Left colon (tissue), 2 donors: ENCODE results near the gene RHCE. TPM values are rescaled to one million over a fixed set of nuclear protein-coding genes. Genes with fewer than 3 reads are reported as not detected.
"Not testable (repeated sequence)": the region's sequence is repeated elsewhere in the genome, so short reads cannot be mapped to it uniquely, and the experiment has no call there.

Experiments
- ATAC-seq: fragments of 200-7000 bp; cut with Tn5 transposase; one replicate; pipeline ENCODE4 v1.9.1; 2020; ENCODE audit warnings: mild to moderate bottlenecking, moderate library complexity
- DNase-seq, 2 donors: peaks; one replicate each; pipeline ENCODE4 v3.0.0-alpha.2; 2020
- intact Hi-C, 2 donors: fragments of 100-400 bp; cut with DNase I in 1 of 2; cut with micrococcal nuclease in 1 of 2; formaldehyde crosslinking; loops; one replicate each; pipeline versions ENCODE4 v1.11.2 to v1.14.0; 2022; cut with DNase I, micrococcal nuclease
- total RNA-seq, 2 donors: library from RNA; stranded (reverse); fragmentation: NEBNext Ultra II Directional; extraction: Animal tissue kit (Norgen Biotek cat#: 25700); gene quantifications; one replicate each; pipeline ENCODE4 v1.2.1, GENCODE V29; 2021
- donor health status: DM: no; HTN: no; CAD: no.
- donor health status: DM: yes; HTN: yes; CAD: no.

Gene RHCE
- total RNA-seq, 2 donors from 2014 or later = 0.31 TPM; not detected in 1

DNA sequence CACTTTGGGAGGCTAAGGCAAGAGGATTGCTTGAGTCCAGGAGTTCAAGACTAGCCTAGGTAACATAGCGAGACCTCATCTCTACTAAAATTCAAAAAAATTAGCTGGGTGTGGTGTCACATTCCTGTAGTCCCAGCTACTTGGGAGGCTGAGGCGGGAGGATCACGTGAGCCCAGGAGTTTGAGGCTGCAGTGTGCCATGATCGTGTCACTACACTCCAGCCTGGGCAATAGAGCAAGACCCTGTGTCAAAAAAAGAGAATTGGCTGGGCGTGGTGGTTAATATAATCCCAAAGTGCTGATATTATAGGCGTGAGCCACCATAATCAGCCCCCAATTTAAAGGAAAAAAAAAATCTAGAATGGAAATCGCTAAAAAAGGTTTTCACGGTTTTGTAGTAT lies 17.0 kb upstream of the RHCE start:
- ATAC-seq = no peak
- intact Hi-C loops = no loop called here
- no peak for DNase-seq

DNA sequence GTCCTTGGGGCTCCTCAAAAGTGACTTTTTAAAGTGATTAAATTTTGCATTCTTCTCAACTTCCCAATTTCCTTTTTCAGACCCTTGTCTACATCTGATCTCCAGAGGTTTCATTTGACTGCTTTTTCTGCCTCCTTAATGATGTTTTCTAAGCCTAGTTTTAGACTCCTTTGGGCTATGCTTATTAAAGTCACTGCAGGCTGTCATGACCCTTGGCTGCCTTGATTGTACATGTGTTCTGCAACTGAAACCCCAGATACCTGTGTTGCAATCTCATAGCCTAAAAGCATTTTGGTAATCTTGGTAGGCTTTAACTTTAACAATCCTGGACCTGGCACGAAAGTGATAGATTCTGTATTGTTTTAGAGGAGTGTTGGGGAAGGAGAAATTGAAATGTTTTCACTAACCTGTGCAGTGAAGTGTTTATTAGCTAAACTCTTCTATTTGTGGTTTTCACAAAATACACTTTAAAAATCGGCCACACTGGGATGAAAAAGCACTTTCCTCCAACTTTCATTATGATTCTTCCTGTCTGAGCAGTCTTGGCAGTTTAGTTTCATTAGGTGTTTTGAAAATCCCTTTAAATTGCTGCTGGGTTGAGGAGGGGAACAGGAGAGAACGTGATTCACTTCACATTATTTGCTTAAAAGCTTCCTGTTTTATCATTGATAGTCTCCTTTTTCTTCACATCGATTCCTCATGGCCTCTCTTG lies 14.9 kb upstream of the RHCE start:
- DNase-seq = no peak
- ATAC-seq = no peak
- intact Hi-C loops = no loop called here

DNA sequence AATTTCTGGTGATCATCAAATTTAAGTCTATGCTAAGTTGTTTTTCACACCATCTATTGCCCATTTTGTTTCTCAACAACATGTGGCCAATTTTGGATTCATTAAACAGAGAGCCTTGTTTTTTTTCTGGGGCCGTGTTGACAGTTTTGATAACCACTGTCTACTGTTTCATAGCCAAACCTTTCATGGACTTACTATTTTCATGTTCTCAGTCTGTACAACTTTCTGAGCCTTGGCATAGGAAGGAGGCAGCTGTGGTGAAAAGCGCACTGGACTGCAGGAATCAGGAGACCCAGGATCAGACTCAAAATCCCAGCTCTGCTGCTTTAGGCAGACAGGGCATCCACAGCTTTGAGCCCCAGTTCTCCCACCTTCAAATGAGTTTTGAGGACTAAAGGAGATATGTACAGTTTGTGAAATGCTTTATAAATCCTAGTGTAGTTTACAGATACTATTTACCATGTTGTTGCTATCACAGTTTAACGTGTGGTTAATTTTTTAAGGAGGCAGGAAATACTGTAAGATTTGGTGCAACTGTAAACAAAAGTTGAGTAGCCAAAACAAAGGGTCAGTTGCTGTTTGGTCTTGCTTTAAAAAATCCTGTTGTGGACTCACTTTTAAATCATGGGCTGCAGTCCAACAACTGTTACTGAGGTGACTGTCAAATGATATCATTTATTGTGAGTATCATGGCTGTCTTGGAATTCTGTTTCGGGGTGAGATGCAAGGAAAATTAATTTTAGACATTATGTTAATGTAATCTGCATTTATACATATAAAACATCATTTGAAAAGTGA lies 13.0 kb upstream of the RHCE start:
- intact Hi-C loops = no loop called here
- ATAC-seq = no peak

DNA sequence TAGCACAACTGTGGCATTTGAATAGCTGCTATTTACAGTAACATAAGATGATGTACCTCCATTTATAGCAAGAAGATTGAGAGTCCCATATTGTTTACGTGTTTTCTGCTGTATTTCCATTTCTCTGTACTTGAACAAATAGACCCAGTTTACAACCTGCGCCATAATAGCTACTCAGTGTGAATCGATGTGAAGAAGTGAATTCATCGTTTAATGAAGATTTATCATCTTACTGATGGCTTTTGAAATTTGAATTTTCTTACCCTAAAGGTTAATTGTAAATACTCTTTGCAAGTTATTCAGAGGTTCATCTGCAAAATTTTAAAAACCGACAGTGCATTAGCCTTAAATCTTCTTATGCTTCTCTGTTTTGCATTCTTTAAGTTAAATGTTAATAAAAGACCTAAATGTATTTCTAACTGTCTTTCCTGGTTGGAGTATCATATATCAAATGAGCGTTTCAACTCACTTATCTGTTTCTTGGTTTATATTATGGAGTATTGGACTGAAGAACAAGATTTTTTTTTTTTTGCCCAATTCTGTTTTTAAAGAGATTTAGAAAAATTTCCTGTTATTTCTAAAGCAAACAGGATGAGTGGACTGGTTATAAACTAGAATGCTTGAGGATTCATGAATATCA lies 12.2 kb upstream of the RHCE start:
- DNase-seq = no peak
- no peak for ATAC-seq
- intact Hi-C loops = no loop called here

More for the DNA sequence above, 13.0 kb upstream of the RHCE start:
- no peak for DNase-seq

DNA sequence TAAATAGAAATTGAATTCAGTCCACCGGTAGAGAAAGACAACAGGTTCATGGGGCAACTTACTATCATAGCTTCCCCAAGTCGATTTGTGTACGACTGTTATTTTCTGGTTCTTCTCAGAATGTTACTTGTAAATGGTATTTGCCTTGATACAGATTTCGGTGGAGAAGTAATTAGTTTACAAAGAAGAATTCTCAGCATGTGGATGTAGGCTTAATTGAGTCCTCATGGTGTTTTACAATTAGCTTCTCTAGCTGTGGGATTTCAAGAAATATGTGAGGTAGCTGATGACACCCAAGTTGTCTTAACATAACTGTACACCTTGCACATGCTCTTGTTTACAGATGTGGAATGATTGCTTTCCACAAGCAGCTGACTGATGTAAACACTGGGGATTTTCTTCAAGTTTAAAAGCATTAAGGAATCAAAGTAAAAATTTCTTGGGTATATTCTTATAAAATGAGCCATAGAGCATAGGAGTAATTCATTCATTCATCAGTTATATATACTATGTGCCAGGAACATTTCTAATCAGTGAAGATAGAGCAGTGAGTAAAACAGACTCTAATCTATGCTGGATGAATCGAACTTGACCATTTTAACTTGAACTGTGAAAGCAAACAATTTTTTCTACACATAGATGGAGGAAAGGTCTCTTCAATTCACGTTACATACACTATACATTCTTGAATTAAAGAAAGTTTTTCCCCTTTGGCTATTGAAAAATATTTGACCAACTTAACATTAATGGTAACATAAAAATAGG lies 11.5 kb upstream of the RHCE start:
- intact Hi-C loops = no loop called here
- ATAC-seq (no peak), DNase-seq (no peak)

DNA sequence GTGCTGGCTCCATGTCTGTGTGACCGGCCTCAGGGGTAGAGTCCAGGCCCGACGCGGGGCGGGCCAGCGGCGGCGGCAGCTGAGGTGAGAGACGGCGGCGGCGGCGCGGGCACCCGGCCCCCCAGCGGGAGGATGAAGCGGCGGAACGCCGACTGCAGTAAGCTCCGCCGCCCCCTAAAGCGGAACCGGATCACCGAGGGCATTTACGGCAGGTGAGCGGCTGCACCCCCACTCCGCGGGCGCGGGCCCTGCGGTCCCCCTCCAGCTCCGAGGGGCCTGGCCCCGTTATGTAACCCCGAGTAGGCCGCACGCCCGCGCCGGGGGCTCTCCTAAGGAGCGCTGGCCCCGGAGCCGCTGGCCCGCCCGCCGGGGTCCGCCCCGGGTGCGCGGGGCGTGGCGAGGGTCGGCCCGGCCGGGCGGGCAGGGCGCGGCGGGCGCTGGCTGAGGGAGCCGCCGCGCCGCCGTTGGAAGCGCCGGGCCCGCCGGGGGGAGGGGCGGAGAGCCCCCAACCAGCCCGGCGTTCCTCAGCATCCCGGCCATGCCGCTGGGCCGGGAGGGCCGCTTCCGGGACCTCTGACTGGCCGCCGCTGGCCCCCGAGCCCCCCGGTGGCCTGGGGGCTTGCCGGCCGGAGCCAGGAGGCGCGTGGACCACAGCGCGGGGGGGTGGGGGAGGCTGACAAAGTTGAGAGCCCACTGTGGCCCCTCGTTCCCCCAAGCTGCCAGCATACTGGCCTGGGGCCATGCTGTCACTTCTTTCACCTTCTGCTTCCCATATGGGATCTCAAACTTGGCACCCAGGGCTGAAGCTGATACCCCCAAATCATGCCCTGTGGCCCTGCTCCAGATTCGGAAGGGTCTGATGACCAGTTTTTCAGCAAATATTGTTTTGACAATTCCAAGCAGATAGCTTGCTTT lies 10.6 kb upstream of the RHCE start:
- peak; percentile 30 for ATAC-seq
- DNase-seq = peak in 1 of 2 donors; percentile 49
- intact Hi-C loops = no loop called here

DNA sequence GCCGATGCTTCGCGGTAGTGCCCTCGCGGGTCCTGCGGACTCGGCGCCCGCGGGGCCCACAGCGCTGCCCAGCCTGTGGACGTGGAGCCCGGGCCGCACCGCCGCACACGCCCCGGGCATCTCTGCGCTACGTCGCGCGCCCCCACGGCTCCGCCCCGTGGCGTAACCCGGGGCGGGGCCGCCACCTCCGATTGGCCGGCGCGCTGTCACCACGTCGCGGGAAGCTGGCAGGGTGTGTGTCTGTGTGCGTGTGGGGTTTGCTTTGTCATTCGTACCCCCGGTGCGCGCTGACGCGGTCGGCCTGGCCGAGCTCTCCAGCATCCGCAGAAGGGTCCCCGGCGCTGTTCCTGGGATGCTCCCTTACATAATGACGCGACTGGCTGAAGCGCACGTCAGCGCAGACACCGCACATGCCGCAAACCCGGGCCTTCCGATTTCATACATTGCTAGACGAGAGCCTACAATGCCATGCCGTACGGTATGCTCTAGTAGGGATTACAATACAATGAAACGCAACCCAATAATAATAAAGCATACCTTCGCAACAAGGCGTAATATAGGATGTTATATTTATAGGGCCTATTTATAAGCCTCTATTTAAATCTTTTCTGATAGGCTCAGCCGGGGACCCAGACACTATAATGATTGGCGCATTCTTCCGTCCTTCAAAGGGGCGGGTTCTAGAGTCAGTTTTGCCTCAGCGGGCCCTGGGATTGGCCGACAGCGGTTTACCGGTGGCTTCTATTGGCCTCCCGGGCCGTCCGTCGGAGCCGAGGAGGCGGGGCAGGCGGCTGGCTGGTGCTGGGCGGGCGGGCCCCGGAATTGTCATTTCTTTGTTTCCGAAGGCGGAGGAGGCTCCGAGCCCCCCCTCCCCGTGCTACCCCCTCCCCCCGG lies 9.7 kb upstream of the RHCE start, which contains the start of gene MACO1:
TSS of gene MACO1 (plus strand) at position 825 of the 894 bp plus-strand sequence. CDS start 202 bp downstream, outside the sequence.
- ATAC-seq (peak; percentile 88), DNase-seq (peak; percentile 96)
- intact Hi-C loops = no loop called here

DNA sequence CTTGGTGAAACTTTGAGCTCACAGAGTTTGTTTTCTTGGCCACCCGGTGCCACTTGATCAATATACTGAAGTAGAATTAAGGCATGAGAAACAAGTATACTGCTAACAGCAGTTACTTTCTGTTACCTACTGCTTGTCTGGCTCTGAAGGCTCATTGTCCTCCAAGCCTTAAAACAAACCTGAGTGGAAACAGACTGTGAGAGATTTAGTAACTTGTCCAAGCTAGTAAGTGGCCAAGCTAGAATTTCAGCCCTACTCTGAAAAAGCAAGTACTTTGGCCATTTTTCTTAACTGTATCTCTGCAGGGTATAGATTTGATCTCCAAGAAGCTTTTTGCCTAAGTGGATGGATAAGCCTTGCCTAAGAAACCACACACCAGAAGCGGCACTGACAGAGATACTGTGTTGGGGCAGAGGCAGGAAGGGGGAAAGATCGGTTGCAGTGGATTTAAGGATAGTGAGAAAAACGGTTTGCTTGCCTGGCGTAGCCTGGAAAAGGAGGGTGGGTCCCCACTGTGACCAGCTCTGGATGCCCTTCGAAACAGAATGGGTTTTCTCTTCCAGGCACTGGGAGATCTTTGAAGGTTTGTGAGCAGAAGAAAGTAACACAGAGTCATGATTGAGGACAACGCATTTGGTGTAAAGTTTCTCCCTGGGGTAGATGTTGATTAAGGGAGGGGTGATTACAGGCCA lies 8.0 kb upstream of the RHCE start:
- ATAC-seq (no peak), DNase-seq (no peak)
- intact Hi-C loops = no loop called here

DNA sequence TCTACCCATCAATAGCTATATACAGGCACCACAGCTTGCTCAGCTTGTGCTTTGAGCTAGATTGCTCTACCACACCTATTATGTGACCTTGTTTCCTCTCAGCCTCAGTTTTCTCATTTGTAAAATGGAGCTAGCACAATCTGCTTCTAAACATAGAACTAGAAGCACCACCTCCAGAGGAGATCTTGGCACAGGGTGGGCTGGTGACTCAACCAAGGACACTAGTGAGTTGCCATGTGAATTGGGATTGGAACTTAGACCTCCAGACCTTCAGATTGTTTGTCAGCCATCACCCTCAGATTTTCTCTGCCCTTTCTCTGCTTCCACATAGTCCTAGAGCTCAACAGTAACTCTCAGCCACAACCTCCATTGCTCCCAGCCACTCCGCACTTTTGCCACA lies 7.1 kb upstream of the RHCE start:
- DNase-seq (no peak), ATAC-seq (no peak)
- intact Hi-C loops = no loop called here

DNA sequence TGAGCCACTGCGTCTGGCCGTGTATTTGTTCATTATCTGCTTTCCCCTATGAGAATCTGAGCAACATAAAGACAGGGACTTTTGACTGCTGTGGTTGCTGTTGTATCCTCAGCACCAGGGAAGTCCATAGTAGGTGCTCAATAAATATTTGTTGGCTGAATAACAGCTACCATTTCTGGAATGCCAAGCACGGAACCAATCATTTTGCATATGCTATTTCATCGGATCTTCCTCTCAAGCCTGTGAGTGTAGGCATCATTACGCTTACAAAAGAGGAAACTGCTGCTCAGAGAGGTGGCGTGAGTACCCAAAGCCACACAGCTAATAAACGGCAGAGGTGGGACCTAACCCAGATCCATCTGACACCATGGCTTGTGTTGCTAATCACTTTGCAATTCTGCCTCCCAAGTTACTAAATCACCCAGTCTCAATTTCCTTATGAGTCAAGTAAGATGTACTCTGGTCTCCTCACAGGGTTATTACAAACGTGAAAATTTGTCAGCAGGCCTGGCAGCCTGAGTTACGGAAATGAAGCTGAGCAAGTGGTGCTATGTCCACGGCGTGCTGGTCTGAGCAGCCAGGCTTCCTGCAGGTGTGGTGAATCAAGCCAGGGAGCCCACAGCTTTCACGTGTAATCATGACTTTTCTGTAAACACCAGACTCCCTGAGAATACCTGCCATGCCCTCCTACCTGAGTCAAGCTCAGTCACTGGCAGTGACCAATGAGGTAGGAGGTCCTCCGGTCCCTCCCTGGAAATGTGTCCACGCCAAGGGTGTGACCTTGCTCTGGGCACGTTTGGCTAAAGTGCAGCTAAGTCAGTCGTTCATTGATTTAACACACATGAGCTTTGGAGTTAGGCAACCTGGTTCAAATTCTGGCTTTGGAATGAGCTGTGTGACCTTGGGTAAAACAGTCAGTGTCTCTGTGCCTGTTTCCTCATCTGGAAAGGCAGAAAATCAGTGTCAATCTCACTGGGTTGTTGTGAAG lies 4.8 kb upstream of the RHCE start:
- intact Hi-C loops = no loop called here
- DNase-seq (peak; percentile 43 to 77), ATAC-seq (peak; percentile 65)

DNA sequence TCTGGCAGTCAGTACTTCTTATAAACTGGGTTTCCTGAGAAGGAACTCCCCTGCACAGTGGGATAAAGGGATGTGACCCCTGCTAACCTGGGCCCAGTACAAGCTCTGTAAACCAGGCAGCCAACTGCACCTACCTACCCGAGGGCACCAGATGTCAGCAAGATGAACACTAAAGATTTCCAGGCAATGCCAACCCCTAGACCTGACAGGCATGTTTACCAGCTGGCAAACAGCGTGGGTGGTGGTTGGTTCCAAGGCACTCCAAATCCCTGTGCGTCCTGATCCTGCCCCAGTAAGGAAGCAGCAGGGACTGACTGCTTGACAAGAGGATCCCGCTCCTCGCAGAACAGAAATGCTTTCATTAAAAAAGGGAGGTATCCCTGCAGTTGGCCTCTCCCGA lies 2.6 kb upstream of the RHCE start:
- DNase-seq, ATAC-seq, intact Hi-C loops: not testable (repeated sequence)

DNA sequence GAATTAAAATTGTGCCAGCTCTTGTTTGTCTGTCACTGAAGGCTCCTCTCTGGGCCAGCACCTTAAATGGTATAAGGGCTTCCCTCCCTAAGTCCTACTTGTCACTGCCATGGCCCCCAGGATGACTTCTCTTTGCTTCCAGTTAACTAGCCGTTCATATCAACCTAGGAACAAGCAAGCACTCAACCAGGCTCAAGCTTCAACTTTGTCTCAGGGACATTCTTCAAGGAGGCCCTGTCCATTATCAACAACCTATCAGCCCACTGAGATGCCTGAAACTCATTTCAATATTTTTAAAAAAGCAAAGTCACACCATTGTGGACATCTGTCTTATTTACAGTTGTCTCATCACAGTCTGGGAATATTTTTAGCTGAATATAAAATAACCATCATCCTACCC lies 1.3 kb downstream of the RHCE start:
- intact Hi-C loops, ATAC-seq: not testable (repeated sequence)

DNA sequence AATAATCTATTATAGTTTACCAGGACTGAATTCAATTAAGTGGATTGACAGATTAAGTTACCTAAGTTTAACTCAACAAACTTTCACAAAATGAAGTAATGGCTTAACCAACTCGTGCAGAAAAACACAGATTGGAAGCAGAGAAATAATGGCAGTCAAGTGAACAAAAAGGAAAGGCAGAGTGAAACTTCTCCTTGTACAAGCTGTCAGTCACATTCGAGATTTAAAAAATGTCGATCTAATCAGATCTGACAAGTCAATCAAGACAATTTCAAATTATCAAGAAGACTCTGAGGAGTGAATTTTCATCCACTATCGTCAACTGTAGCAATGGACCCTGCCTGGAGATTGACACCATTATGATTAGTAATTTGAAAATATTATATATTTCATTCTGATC lies 3.3 kb downstream of the RHCE start:
- ATAC-seq, intact Hi-C loops, DNase-seq: not testable (repeated sequence)

More for the DNA sequence above, 1.3 kb downstream of the RHCE start:
- not testable (repeated sequence) for DNase-seq

DNA sequence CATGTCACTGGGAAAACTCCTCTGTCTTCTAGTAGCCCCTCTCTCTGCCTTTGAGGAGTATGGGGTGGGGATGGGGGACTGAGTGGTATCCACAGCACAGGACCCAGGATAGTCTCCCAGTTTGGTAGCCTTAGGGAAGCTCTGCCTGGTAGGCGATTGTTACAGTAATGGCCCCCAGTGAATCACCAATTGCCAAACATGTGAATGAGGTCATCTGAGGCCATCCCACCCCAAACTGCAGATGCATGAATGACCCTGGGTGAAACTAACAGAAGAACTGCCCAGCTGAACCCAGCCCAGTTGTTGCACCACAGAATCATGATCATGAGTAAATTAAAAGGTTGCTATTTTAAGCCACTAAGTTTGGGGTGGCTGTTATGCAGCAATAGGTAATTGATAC lies 6.0 kb downstream of the RHCE start:
- not testable (repeated sequence) for ATAC-seq

DNA sequence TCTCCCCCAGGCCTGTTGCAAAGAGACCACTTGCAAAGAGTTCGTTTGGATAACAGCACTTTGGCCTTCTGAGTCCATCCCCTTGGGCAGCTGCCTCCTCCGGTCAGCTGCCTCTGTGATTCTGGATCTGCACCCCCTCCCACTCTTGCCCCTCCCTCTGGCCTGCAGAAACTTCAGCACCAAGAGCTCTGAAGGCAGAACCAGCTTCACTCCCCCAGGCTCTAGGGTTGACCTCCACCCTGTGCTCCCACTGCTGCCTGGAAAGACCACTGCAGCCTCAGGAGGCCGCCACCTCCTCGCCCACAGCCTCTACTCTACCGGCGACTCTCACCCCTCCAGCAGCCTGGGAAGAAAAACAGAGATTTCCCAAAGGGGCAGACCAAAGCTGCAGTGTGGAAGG lies 6.5 kb downstream of the RHCE start:
- intact Hi-C loops, DNase-seq, ATAC-seq: not testable (repeated sequence)

More for the DNA sequence above, 6.0 kb downstream of the RHCE start:
- intact Hi-C loops, DNase-seq: not testable (repeated sequence)
